ENCODE measurements around the gene NFRKB.

The NFRKB gene

GRCh38 chr11:129895126-129896041 is at the start of gene NFRKB:
Gene NFRKB (minus strand): TSS chr11:129895578. CDS start chr11:129892849, 2,729 bp downstream.
- peak; percentile 82 for DNase-seq (ENCODE audit: low read depth)

GRCh38 chr11:129944696-129945095 is 49.3 kb upstream of the NFRKB start:
- no peak for DNase-seq (ENCODE audit: low read depth)

GRCh38 chr11:129943036-129943435 is 47.7 kb upstream of the NFRKB start:
- DNase-seq (ENCODE audit: low read depth), result no peak

- DNase-seq (ENCODE audit: low read depth), result no peak
Measured at GRCh38 chr11:129939510-129939909, 44.1 kb upstream of the NFRKB start.

GRCh38 chr11:129938764-129939163 is 43.4 kb upstream of the NFRKB start:
- no peak for DNase-seq (ENCODE audit: low read depth)

GRCh38 chr11:129937592-129938238 is 42.3 kb upstream of the NFRKB start:
- no peak for DNase-seq (ENCODE audit: low read depth)

GRCh38 chr11:129935723-129936122 is 40.3 kb upstream of the NFRKB start:
- no peak for DNase-seq (ENCODE audit: low read depth)

- DNase-seq (ENCODE audit: low read depth), result no peak
Measured at GRCh38 chr11:129933891-129934290, 38.5 kb upstream of the NFRKB start.

GRCh38 chr11:129933262-129933661 is 37.9 kb upstream of the NFRKB start:
- no peak for DNase-seq (ENCODE audit: low read depth)

GRCh38 chr11:129932381-129933067 is 37.1 kb upstream of the NFRKB start:
- no peak for DNase-seq (ENCODE audit: low read depth)

GRCh38 chr11:129930743-129931142 is 35.4 kb upstream of the NFRKB start:
- DNase-seq (ENCODE audit: low read depth), result no peak

- DNase-seq (ENCODE audit: low read depth), result no peak
Measured at GRCh38 chr11:129930296-129930695, 34.9 kb upstream of the NFRKB start.

- no peak for DNase-seq (ENCODE audit: low read depth)
Measured at GRCh38 chr11:129929721-129930120, 34.3 kb upstream of the NFRKB start.

- DNase-seq (ENCODE audit: low read depth), result no peak
Measured at GRCh38 chr11:129928923-129929692, 33.7 kb upstream of the NFRKB start.

GRCh38 chr11:129922674-129923073 is 27.3 kb upstream of the NFRKB start:
- no peak for DNase-seq (ENCODE audit: low read depth)

GRCh38 chr11:129918361-129918760 is 23.0 kb upstream of the NFRKB start:
- DNase-seq (ENCODE audit: low read depth), result no peak

- DNase-seq (ENCODE audit: low read depth), result no peak
Measured at GRCh38 chr11:129917231-129917630, 21.9 kb upstream of the NFRKB start.

- no peak for DNase-seq (ENCODE audit: low read depth)
Measured at GRCh38 chr11:129911298-129911697, 15.9 kb upstream of the NFRKB start.

- no peak for DNase-seq (ENCODE audit: low read depth)
Measured at GRCh38 chr11:129910360-129910759, 15.0 kb upstream of the NFRKB start.

GRCh38 chr11:129905402-129905801 is 10.0 kb upstream of the NFRKB start:
- no peak for DNase-seq (ENCODE audit: low read depth)

GRCh38 chr11:129896062-129896461 is 684 bp upstream of the NFRKB start:
- no peak for DNase-seq (ENCODE audit: low read depth)

Data from activated gamma-delta T cell treated with anti-CD3 and anti-CD28 coated beads, Interleukin-2, amount 50 U/mL, for 16 hours (primary cell).